ENCODE results near the gene WSB2.

WSB2 gene

GRCh38 chr12:118061873-118062843 is 1.2 kb upstream of the WSB2 start:
- no peak for DNase-seq (ENCODE audit: low spot score)

- DNase-seq (ENCODE audit: low spot score), result peak; percentile 24
These were observed 523 bp downstream of the WSB2 start for GRCh38 chr12:118060301-118061010.

GRCh38 chr12:118059341-118060191 is 1.4 kb downstream of the WSB2 start:
- no peak for DNase-seq (ENCODE audit: low spot score)

- peak; percentile 14 for DNase-seq (ENCODE audit: low spot score)
These were observed 2.1 kb downstream of the WSB2 start for GRCh38 chr12:118058881-118059280.

- DNase-seq (ENCODE audit: low spot score), result no peak
These were observed 2.8 kb downstream of the WSB2 start for GRCh38 chr12:118058227-118058626.

- no peak for DNase-seq (ENCODE audit: low spot score)
These were observed 4.9 kb downstream of the WSB2 start for GRCh38 chr12:118055865-118056773.

GRCh38 chr12:118055144-118055557 is 5.8 kb downstream of the WSB2 start:
- DNase-seq (ENCODE audit: low spot score), result peak; percentile 81

GRCh38 chr12:118053071-118053985 is 7.7 kb downstream of the WSB2 start:
- peak; percentile 27 for DNase-seq (ENCODE audit: low spot score)

GRCh38 chr12:118052324-118053070 is 8.5 kb downstream of the WSB2 start:
- DNase-seq (ENCODE audit: low spot score), result no peak

GRCh38 chr12:118050972-118051910 is 9.7 kb downstream of the WSB2 start:
- no peak for DNase-seq (ENCODE audit: low spot score)

- no peak for DNase-seq (ENCODE audit: low spot score)
These were observed 14.5 kb downstream of the WSB2 start for GRCh38 chr12:118046430-118046829.

- no peak for DNase-seq (ENCODE audit: low spot score)
These were observed 16.4 kb downstream of the WSB2 start for GRCh38 chr12:118044577-118044976.

GRCh38 chr12:118044075-118044474 is 16.9 kb downstream of the WSB2 start:
- DNase-seq (ENCODE audit: low spot score), result no peak

- DNase-seq (ENCODE audit: low spot score), result no peak
These were observed 18.9 kb downstream of the WSB2 start for GRCh38 chr12:118042091-118042490.

- no peak for DNase-seq (ENCODE audit: low spot score)
These were observed 22.8 kb downstream of the WSB2 start for GRCh38 chr12:118038137-118038536.

- no peak for DNase-seq (ENCODE audit: low spot score)
These were observed 24.1 kb downstream of the WSB2 start for GRCh38 chr12:118036672-118037411.

Data from CD4-positive, alpha-beta T cell treated with Interleukin-2 at 100 ng/mL for 4 hours (primary cell).